Measurements from ENCODE around the gene MKRN2.

DNA sequence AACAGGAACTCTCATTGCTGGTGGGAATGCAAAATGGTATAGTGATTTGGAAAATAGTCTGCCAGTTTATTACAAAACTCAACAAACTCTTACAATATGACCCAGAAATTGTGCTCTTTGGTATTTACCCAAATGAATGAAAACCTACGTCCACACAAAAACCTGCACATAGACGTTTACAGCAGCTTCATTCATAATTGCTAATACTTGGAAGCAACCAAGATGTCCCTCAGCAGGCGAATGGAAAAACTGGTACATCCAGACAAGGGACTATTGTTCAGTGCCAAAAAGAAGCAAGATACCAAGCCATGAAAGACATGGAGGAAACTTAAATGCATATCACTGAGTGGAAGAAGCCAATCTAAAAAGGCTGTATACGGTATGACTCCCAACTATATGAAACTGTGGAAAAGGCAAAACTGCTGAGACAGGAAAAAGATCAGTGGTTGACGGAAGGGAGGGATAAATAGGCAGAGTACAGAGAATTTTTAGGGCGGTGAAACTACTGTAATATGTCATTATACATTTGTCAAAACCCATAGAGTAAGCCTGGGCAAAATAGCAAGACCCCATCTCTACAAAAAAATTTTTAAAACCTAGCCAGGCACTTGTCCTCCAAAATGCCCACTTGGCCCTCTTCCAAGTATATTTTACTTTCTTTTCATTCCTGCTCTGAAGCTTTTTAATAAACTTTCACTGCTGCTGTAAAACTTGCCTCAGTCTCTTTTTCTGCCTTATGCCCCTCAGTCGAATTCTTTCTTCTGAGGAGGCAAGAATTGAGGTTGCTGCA lies 6.7 kb upstream of the MKRN2 start:
- no peak for TF ChIP-seq JUND (IDR thresholded peaks at IDR 0.05; ENCODE audit: low read length)
- TF ChIP-seq, protein P1, sequence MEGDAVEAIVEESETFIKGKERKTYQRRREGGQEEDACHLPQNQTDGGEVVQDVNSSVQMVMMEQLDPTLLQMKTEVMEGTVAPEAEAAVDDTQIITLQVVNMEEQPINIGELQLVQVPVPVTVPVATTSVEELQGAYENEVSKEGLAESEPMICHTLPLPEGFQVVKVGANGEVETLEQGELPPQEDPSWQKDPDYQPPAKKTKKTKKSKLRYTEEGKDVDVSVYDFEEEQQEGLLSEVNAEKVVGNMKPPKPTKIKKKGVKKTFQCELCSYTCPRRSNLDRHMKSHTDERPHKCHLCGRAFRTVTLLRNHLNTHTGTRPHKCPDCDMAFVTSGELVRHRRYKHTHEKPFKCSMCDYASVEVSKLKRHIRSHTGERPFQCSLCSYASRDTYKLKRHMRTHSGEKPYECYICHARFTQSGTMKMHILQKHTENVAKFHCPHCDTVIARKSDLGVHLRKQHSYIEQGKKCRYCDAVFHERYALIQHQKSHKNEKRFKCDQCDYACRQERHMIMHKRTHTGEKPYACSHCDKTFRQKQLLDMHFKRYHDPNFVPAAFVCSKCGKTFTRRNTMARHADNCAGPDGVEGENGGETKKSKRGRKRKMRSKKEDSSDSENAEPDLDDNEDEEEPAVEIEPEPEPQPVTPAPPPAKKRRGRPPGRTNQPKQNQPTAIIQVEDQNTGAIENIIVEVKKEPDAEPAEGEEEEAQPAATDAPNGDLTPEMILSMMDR (IDR thresholded peaks at IDR 0.05; ENCODE audit: control extremely low read depth in 1 of 3, insufficient read depth in 1 of 3, low read depth in 1 of 3, low read length in 3 of 3): no peak
